Measurements from ENCODE around the gene JUNB.

JUNB gene

DNA sequence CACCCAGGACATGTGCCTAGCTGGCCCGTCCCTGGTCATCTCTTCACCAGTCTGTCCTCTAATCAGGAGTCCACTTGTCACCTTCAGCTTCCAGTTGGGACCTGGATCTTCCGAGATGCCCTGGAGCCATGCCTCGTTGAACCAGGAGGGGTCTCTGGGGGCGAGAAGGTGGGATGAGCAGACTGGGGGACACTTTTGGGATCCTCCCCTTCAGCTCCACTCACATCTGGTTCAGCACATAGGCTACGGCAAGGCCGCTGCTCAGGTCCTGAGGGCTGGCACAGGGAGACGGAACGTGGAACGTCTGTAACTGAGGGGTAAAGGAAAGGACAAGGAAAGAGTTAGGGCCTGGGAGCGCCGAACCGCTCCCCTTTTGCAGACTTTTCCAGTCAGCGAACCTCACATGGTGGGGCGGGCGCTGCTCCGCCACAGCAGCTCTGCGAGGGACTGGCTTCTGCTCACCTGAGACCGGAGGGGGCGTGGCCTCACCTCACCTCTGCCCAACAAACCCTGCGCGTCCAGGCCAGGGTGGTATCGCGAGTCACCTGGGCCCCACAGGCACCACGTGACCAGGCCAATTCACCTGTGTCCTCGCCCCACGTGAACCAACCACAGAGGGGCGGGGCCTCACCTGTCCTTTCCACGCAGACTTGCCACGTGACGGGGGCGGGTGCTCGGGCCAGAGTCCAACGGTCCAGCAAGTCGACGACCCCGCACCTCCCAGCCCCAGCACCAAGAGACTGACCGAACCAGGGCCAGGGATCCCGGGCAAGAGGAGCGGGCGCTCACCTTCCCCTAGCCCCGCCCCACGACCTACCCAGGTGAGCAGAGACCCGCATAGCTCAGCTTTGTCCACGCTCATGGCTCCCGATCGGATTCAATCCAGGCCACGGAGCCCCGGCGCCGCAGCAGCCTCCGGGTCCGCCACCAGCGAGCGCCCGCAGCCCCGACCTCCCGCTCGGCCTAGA is 16.4 kb upstream of the JUNB start, which contains the start of gene HOOK2:
Gene HOOK2 (minus strand): TSS at position 965 of the 968 bp plus-strand sequence. CDS start 103 bp downstream, at position 862.
- peak; percentile 32 for DNase-seq

GRCh38 chr19:12777217-12778016 is 13.9 kb upstream of the JUNB start:
- peak; percentile 29 for DNase-seq

DNA sequence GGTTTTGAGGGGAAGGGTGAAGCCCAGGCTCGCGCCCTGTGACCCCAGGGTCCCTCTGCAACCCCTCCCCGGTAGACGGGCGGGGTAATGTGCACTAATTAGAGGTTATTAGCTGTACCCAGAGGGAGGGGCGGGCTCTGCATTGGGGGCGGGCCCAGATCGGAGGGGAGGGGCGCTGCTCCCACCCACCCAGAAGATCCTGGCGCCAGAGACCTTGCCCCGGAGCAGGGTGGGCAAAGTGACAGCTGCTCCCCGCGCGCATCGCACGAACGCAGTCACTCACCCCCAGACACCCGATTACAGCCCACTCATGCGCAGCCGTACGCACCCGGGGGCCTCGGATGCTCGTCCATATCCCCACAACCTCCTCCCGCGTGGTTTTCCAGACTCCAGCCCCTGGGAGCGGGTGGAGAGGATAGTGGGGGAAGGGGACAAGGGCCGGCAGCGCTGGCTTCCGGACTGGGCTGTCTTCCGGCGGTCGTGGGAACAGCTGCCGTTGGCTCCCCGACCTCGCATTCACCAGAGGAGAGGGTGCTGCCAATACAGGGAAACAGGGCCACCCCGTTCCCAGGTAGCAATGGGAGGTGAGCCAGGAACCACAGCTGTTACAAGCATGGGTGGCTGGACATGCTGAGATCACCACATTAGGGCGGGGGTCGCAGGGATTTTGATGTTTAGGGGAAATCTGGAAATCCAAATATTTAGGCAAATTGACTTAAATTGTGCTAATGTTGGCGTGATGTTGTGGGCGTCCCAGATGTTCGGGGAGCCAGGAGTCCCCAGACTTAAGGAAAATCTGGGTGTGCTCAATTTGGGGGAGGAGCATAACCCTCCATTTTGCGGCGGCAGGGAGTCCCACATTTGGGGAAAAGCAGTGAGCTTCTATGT is 13.0 kb upstream of the JUNB start:
- no peak for DNase-seq

DNA sequence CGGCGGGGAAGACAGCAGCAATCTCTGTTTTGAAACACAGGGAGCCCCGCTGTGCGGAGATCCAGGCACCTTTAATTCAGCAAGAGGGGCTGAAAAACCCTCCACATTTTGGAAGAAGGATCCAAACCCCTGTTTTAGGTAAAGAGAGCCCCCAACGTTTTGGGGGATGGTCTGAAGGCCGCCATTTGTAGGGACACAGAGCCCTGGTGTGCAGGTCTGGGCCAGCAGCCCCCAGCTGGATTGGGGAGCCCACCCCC is 12.5 kb upstream of the JUNB start:
- no peak for DNase-seq

DNA sequence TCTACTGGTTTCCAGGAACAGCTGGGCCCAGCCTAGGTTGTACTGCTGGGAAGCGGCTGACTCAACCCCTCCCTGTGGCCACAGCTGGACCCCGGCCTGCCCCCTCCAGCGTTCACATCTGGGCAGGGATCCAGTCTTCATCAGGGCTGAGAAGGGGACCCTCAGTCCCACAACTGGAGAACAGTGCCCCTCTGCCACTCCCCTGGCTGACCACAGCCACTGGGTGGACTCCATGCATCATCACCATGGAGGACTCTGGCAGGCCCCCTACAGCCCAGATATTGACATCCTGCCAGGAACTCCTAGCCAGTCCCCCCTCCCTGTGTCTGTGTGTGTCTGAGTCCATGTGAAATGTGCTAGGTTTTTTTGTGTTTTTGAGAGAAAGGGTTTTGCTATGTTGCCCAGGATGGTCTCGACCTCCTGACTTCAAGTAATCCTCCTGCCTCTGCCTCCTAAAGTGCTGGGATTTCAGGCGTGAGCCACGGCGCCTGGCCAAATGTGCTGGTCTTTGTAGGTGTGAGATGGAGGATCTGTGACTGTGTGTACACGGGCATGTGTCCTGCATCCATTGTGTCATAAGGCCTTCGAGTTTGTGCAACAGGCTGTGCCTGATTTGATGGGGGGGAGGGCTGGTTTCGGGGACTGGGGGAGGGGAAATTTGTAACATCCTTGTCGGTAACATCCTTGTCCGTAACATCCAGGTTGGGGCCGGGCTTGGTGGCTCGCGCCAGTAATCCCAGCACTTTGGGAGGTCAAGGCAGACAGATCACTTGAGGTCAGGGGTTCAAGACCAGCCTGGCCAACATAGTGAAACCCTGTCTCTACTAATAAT is 11.9 kb upstream of the JUNB start:
- no peak for DNase-seq

DNA sequence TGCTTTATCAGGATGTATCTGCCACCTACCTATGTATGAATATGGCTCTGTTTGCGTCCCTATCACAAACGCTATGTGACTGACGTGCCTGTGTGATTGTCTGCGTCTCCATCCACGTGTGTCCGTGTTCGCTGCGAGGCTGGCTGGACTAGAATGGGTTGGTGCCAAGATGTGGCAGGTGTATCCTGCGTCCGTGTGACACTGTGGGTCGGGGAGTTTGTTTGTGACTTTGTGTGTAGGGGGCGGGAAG is 9.2 kb upstream of the JUNB start:
- no peak for DNase-seq

DNA sequence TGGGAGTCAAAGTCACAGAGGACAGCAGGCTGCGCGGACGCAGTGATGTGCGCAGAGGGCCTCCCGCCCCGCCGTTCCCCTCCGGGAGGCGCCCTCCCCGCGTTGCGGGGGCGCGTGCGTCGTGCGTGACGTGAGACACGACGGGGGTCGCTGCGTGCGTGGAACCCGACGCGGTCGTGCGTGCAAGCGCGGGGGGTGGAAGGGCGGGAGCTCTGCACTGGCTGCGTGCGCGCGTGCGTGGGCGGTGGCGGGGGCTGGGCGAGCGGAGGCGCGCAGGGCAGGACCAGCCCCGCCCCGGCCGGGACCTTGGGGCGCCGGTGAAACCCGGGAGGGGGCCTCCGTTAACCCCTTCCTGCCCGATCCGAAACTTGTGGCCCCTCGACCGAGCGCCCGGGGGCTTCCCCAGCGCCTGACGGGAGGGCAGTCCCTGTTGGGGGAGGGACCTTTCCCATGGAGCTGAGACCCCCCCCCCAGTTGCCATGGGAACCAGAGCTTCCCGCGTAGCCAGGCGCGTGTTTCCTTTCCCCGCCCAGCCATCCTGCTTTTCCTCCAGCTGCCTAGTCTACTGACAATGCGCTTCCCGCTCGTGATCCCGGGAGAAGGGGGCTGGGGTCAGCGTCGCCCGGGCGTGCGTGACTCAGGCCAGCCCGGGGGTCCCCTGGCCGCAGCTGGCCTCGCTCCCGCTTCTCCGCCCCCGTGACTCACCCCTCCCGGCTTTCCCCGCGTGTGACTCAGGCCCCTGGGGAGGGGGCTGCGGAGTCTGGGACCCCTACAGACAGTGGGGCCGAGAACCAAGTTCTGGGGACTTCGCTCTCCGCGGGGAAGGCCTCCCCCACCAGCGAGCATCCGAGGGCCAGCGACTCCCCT is 8.6 kb upstream of the JUNB start:
- peak; percentile 54 for DNase-seq

DNA sequence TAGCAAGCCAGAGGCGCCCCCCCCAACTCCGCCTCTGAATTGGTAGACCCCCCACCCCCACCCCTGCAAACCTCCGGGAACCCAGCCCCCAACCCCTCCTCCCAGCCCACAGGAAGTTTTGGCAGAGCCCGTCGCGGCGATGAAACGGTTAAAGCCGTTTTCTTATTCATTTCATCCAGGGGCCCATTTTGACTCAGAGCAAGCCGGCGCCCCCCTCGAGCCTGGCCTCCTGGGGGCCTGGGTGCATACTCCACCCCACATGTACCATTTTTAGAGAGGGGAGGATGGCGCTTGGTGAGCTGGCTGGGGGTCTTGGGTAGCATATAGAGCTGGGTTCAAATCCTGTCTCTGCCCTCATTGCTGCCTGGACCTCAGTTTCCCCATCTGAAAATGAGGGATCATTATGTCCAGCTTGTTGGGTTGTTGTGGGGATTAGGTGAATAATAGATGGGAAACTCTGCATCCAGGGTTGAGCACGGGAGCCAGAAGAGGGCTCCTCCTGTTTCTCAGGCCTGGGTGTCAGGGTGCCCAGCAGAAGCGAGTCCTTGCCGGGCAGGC is 7.9 kb upstream of the JUNB start:
- DNase-seq: no peak

DNA sequence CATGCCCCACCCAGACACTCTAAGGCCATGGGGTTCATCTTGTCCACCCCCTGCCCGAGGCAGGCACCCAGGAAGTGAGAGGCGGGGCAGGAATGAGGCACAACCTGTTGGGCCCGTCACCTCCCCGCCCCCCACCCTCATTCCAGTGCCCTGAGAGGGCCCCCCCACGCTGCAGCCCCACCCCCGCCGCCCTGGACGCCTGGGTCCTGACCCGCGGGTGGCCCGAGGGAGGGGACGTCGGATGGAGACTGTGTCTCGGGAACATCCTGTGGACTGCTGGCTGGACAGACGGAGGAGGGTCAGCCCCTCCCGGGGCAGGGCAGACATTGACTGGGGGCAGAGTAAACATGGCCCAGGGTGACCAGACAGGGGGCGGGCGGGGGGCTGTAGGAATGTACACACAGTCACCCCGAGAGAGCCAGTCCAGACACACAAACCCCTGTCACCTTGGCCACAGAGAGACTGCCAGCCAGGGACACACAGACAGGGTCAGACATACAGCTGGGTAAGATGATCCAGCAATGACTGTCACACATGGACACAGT is 7.4 kb upstream of the JUNB start:
- no peak for DNase-seq

GRCh38 chr19:12784394-12784870 is 6.9 kb upstream of the JUNB start:
- DNase-seq: no peak

DNA sequence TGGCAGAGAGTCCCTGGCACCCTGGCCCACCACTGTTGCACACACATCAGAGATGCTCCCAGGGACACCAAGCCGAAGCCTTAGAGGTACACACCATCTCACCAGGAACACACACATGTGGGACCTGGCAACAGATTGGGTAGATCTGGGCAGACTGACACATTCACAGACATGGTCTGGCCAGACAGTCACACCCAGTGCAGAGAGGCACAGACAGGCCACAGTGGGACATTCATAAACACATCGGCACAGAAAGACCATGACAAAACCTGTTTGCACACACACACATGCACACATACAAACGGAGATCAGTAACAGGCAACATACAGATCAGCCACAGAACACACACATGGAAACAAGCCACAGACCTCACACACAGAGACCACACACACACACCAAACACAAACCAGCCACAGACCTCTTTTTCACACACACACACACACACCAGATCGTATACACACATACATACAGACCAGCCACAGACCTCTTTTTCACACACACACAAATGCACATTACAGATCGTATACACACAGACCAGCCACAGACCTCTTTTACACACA is 6.3 kb upstream of the JUNB start:
- DNase-seq: no peak

GRCh38 chr19:12785431-12786031 is 5.8 kb upstream of the JUNB start:
- DNase-seq: no peak

- DNase-seq: no peak
Observed at GRCh38 chr19:12786141-12786870, 5.0 kb upstream of the JUNB start.

DNA sequence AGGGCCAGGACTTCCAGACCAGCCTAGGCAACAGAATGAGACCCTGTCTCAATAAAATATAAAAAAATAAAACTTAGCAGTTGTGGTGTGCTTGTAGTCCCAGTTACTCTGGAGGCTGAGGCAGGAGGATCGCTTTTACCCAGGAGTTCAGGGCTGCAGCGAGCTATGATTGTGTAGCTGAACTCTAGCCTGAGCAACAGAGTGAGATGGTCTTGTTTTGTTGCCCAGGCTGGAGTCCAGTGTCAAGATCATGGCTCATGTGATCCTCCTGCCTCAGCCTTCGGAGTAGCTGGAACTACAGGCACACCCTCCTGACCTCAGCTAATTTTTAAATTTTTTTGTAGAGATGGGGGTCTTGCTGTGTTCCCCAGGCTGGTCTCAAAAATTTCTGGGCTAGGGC is 4.3 kb upstream of the JUNB start:
- no peak for DNase-seq

GRCh38 chr19:12787458-12787857 is 3.8 kb upstream of the JUNB start:
- no peak for DNase-seq

- DNase-seq: no peak
Observed at GRCh38 chr19:12788042-12788681, 3.1 kb upstream of the JUNB start.

DNA sequence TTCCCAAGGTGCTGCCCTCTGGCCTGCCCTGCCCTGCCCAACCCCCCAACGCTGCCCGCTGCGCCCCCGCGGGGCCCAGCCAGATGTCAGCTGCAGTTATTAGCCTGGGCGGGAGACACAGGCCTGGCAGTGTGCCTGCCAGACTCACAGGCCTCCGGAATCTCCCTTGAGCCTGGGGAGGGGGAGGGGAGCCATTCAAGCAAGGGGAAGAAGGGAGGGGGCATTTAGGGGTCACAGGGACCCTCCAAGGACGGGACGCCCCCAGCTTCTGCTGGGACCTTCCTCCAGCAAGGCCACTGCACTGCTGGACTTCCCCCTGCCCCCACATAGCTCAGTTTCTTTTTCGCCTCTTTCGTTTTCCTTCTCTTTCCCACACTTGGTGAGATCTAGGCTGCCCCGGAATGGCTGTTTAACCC is 2.6 kb upstream of the JUNB start:
- DNase-seq: peak; percentile 35

- DNase-seq: no peak
Observed at GRCh38 chr19:12789098-12789903, 2.0 kb upstream of the JUNB start.
